GM21576 (cell line): ENCODE results near the gene SUGCT.
A peak's percentile ranks its signal among the peaks of the same experiment; 100 is the strongest.

Experiments
- ATAC-seq: cut with Tn5 transposase; IDR thresholded peaks from one replicate; pipeline ENCODE4 v1.9.1; 2021; ENCODE audit warnings: mild to moderate bottlenecking, moderate library complexity; ENCODE audit not compliant: unreplicated experiment

SUGCT gene

DNA sequence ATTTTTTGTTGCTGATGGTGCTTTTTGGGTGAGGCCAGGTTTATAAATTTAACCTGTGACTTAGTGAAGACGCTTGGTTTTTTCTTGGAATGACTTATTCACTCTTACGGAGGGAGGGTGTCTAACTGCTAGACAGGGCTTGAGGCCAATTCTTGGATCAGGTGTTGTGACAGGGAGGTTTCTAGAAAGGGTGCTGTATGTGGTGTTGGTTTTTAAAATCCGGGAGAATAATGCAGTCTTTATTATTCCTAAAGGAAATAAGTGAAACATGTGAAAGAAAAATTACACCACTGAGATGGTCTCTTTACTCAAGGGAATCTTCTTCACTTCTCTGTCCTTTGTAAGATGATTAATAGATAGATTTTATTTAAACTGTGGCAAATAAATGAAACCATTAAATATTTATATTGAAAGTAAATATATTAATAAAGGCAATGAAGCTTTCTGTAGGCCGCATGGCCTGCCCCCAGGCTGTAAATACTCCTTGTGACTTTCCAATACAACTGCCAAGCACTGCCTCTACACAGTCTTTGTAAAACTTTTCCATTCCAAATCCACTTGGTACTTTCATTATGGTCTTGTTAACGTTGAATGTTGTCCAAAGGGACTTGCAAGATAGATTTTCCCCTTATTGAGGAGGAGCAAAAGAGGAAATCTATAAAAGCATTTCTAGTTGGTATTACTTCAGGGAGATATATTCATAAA lies 323.1 kb downstream of the SUGCT start:
- no peak for ATAC-seq

DNA sequence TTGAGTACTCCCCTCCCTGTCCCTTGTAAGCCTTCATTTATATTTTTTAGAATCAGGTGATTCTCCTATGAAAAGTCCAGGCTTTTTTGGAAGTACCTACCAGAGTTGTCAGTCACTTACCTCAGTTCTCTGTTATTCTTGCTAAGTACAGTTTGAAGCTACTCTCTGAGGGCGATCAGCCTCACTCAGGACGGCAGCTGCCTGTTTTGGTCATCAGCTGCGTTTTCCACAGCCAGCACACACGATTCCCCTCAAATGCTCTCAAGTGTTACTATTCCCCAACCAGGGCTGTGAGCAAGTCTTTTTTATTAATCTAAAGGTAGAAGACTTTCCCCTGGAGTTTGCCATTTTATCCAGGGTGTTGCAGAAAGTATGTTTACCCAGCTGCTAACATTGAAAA lies 328.6 kb downstream of the SUGCT start:
- ATAC-seq: no peak

DNA sequence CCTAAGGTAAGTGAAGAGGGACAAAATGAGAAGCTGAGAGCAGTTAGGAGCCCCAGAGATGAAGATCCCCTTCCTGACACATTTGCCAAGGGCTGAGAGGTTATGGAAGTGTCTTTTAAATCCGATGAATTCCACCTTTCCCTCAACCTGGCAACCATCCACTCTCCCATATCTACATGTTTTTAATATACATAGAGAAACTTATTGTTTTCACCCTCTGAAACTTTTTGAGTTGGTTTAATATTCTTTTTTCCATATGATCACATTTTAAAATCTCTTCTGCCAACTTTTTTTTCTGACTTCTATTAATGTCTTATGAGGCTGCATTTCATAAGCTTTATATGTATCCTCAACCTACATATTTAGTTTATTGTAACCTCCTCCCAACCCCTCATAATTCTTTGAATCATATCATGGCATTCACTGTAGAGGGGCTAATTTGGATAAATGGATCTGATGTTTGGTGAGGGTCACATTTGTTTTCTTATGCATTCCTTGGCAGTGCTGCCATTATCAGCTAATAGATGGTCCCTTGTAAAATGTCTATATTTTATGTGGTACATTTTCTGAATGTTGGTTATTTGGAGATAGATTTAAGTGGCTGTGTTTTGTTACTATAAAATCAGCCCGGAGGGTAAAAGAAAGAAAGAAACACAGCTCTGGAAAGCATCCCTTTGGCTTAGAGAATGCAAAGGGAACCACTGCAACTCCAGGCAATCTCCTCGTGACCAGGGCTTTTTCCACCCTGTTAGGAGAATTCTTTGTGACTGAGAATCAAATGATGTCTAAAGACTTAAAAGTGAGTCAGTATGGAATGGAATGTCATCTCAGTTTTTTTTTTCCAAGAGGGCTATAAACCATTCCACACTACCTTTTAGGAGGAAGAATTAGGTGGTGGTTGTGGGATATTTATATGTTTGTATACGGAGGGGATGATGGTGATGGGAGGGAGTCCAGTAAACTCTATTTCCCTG lies 334.4 kb downstream of the SUGCT start:
- ATAC-seq: no peak

GRCh38 chr7:40470091-40470592 lies 335.3 kb downstream of the SUGCT start:
- ATAC-seq: no peak

DNA sequence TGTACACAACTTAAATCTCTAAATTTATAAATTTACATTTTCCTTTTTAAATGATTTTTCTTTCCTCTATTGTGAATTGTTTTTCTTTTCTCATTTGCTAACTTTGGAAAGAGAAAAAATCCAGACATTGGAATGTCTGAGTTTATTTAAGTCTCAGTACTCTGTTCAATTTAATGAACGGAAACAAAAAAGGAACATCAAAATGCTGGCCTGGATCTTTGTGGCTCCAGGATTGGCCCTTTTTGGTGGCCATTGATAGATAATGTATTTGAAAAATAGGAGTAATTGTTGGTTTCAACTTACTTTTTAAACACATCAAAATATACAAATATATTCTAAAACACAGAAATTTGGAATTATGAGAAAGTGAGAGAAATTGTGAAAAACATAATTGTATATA lies 336.0 kb downstream of the SUGCT start:
- no peak for ATAC-seq

DNA sequence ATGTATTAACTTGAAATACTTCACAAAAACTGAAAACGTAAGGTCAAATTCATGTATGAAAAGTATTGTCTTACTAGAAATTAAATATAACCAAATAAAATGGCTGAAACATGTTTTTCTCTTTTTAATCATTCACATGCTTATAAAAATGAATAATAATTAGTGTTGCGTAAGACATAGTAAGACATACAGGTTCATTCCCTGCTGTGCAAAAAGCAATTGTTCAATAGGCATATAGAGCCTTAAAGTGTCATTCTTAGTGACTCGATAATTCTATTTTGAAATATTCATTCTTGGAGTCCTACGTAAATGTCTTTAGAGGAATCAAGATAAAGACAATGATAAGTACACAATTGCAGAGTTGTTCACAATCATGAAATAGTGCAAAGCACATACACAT lies 337.1 kb downstream of the SUGCT start:
- no peak for ATAC-seq

DNA sequence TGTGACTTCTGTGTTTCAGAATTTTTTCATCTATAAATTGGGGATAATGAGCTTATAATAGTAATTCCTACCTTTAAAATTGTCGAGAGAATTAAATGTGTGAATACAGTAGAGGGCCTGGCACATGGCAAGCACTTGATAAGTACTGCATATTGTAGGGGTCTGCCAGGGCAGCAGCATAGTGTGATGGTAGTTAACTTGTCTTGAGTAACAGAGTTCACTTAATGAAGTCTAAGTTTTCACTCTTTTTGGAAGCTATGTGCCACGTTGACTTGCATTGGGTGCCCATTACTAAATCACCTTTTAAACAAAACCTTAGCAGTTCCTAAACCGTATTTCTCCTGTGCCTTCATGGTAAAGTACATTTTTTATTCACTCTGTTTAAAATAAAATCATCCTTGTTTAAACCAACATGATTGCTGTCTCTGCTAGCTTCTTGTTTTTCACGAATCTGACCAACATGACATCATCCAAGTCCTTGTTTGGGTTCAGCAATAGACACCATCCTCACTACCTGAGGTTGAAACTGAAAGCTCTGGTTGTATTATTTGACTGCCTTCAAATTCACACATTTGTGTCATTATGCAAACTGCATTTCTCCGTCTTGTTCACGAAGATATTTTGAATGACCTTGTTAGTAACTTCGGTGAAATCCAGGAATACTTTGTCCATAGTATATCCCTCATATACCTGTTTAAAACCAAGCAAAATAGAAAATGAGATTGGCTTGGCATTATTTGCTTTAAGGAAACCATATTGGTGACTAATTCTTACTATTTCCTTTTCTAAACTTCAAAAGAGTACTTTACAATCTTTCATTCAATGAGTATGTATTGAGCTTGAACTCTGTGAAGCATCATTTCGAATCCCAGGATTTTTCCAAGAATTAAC lies 340.2 kb downstream of the SUGCT start:
- peak; percentile 99 for ATAC-seq

- ATAC-seq: no peak
Observed at GRCh38 chr7:40475681-40475982, 340.8 kb downstream of the SUGCT start.

- no peak for ATAC-seq
Observed at GRCh38 chr7:40477094-40477493, 342.3 kb downstream of the SUGCT start.

- no peak for ATAC-seq
Observed at GRCh38 chr7:40482845-40483244, 348.0 kb downstream of the SUGCT start.

DNA sequence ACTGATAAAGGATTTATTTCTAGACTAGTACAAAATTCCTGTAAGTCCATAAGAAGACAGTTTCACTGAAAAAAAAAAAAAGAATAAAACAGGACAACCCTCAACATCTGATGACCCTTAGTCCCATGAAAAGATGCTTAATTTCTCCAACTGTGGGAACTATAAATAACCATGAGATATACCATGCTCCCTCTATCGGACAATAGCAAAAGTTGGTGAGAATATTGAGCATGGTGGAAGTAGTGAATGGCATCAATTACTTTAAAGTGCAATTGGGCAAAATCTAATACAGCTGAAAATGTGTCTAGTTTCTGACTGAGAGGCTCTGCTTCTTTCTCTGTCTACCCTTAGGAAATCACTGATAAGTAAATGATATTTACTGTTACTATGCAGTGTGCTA lies 348.8 kb downstream of the SUGCT start:
- no peak for ATAC-seq

DNA sequence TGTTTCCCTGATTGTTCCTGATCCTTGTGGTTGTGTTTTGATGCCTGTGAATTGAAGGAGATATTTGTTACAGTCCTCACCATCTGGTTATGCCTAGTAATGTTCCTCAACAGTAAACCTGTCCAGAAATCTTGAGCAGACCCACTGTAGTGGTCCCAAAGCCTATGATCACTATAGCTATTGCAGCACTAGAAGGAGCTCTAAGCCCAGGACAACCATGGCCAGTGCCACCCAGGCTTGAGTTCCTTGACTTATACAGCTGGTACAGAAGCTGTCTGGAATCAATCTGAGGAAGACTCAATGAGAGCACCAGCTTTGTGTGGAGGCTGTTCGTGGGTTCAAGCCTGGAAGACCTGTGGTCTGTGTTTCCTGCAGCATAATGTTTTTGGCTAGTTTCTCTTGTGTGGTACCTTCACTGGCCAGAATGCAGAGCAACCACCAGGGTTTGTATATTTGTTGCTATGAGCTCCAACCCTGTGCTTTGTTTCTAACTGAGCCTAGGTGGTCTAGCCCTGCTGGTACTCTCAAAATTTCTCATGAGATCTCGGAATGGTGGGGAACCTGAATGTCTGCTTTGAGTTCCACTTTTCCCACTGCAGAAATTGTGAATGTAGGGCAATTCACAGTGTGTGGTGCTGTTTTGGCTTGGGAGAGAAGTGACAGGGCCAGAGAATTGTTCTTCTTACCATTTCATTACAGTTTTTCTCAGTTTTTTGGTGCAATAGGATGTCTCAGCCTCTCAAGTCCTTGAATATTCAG lies 355.2 kb downstream of the SUGCT start:
- ATAC-seq: no peak

GRCh38 chr7:40490603-40490924 lies 355.8 kb downstream of the SUGCT start:
- ATAC-seq: no peak

DNA sequence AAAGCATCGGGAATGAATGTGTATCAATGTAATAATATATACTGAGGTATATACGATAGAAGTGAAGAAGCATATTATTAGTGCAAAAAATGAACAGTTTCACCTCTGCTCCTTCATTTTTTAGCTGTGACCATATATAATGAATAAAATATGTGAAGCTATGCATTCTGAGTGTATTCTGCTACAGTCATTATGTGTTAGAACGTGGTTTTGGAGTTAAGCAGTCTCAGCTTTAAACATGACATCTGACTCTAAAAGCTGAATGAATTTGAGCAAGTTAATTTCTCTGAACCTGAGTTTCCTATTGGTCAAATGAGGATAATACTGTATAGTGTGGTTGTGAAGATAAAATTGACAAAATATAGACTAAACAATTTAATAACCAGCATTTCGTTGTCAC lies 358.1 kb downstream of the SUGCT start:
- ATAC-seq: no peak

- no peak for ATAC-seq
Observed at GRCh38 chr7:40493609-40494051, 358.8 kb downstream of the SUGCT start.

- ATAC-seq: no peak
Observed at GRCh38 chr7:40498924-40499510, 364.2 kb downstream of the SUGCT start.

- no peak for ATAC-seq
Observed at GRCh38 chr7:40499718-40500117, 364.9 kb downstream of the SUGCT start.

DNA sequence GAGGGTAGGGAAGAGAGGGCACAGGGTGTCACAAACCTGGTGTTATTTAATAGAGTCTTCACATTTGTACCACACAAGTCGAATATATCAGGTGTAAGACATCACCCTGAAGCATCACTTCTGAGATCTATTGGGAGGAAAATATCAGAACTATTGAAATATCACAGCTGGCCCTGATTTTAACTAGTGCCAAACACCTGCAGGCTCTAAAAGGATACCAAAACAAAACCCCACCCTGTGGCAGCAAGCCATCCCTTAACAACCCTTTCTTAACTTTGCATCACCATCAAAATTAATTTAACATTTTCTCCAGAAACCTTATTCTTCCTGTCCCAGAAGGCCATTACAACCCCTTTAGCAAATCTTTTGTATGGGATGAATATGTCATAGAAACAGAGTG lies 365.4 kb downstream of the SUGCT start:
- ATAC-seq: no peak

DNA sequence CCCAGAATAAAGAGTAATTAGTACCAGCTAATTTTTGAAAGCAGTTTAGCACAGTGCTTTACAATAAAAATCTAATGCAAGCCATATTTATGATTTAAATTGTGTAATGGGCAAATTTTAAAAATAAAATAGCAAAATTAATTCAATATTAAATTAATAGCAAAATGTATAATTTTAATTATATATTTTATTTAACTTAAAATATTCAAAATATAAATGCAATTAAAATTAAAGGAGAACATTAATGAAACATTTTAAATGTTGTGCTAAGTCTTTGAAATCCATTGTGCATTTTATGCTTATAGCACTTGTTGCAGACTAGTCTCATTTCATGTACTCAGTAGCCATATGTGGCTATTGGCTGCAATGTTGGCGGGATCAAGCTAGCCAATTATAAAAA lies 367.6 kb downstream of the SUGCT start:
- ATAC-seq: no peak

DNA sequence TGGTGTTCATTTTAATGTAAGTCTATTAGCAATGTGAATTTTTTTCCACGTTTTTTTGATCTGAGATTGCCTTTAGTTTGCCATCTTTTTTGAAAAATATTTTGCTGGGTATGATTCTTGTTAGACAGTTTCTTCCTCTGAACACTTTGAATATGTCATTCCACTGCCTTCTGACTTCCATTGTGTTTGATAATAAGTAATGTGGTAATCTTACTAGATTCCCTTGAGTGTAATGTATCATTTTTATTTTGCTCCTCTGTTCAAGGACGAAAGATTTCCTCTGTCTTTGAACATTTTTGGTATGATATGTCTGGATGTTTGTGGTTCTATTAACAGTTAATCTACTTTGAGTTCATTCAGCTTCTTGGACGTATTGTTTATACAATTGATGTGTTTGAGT lies 371.4 kb downstream of the SUGCT start:
- no peak for ATAC-seq
